ENCODE results near the gene SWI5.
"Not testable (repeated sequence)": the region's sequence is repeated elsewhere in the genome, so short reads cannot be mapped to it uniquely, and the experiment has no call there.

The SWI5 gene

DNA sequence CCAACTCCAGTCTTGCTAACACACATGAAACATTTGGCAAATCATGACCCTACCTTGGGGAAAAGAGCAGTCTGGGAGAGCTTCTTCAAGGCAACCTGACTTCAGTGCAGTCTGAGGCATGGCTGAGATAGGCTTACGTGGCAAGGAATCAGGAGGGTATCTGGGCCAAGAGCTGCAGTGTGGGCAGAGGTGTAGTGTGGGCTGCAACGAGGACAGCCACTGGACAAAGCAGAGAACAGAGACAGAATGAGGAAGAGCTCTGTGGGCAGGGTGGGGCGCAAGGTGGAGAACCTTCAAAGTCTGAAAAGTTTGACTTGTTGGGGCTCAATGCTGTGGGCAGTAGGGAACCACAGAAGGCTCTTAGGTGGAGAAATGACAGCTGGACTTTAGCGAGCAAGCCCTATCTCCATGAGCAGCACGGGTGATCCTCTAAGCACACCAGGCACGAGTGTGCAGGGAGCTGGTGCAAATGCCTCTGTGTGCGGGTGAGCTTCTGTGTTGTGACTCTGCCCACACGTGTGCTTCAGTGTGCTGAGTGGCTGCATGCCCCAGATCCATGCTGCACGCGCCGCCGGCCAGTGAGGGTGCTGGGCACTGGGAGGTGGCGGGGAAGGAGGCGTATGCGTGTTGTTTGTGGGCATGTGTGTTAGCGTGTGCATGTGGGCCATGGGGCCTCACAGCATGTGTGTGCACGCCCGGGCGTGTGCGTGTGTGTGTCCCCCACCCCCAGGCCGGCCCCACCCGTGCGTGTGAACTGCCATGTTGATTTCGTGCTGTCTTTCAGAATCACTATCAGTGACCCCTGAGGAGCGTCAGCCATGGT lies 23.5 kb upstream of the SWI5 start:
- no peak for DNase-seq

DNA sequence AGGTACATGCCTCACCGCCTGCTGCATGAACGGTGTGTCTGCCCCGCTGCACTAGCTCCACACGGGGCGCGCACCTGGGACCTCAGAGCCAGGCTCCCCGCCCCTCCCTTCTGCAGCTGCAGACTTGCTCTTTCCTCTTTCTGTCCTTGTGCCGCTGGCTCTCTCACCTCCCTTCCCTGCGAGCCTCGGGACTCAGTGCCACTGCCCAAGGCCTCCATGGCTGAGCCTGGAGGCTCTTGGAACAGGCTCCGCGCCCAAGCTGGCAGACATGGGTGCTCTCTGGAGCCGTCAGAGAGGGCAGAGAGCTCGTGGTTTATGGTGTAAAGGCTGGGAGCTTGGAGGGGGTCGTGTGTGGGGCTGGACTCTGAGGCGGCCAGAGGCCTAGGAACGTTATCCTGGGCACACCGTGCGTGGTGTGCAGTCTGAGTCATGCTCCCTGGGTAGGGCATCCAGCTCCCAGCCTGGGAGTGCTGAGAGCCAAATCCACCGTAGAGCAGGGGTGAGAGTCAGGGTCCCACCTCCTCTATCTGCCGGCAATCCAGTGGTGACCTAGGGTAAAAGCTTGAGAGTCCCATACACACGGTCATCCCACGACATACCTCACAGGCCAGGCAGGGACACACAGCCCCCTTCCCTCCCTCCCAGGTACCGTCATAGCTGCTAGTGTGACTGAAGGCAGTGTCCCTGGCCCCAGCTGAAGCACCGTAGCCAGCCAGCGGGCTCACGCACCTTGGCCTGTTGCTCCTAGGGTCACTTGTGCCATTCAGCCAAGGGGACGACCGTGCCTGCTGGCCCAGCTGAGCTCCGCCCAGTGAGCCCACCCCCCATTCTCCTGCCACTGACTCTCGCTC lies 22.7 kb upstream of the SWI5 start:
- no peak for DNase-seq

DNA sequence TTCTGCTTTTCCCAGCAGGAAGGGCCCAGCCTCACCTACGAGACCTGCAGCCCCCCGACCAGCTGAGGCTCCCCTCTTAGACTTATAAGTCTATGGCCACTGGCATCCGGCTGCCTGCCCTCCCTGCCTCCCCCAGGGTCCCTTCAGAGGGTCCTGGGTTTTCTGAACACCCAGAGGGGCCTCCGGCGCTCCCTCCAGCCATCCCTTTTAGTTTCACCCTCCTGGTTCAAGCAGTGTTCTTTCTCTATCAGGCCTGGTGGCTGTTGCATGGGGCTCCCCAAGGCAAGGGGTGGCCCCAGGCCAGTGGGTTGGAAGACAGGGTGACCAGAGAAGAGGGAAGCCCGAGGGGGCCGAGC lies 22.1 kb upstream of the SWI5 start:
- no peak for DNase-seq

DNA sequence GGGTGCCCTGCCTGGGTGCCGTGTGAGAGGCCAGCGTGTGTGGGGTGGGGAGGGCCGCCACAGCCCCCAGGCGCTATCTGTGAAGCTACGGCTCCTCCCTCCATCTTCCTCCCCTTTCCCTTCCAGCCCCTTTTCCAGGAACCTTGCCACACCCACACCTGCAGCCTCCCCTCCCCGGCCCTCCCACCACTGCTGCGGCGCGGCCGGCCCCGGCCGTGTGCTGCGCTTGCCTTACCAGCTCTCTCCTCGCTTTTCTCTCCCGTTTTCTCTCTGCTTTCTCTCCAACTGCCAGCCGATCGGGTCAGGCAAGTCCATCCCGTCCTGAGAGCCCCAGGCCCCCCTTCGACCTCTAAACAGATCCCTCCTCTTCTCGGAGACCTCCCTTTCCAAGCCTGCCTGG lies 21.7 kb upstream of the SWI5 start:
- DNase-seq: no peak

DNA sequence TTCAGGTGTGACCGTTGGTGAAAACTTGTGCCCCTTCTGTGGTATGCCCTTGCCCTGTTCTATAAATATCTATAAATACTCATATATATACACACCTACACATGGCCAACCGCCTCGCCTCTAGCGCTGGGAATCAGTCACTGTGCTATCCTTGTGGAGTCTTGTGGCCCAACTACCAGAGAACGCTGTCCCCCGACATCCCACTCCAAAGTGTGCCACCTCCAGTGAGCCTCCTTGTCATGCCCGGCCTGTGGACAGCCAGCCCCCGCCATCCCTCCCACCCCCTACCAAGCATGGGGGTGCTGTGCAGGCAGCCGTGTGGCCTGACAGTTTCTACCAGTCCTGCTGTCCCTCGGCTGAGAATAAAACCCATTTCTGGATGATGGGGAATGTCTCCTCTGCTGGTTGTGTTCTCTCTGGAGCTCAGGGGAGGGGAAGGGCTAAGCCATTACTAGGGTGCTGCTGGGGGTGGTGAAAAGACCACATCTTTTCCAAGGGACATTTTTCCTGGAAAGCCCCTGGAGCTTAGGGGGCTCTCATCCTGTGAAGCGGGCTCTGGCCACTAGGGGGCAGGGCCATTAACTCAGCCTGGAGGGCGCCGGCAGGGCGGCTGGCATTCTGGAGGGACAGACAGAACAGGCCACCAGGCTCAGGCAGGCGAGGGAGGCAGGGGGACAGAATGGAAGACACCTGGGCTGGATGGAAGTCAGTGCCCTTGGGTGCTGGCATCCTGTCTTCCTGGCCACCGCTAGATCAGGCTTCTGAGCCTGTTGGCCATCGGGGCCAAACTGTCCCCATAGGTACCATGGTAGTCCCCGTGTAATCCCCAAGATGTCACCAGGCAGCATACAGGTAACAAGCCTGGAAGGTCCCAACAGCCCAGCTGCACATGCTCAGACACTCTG lies 21.0 kb upstream of the SWI5 start:
- DNase-seq: peak; percentile 50

DNA sequence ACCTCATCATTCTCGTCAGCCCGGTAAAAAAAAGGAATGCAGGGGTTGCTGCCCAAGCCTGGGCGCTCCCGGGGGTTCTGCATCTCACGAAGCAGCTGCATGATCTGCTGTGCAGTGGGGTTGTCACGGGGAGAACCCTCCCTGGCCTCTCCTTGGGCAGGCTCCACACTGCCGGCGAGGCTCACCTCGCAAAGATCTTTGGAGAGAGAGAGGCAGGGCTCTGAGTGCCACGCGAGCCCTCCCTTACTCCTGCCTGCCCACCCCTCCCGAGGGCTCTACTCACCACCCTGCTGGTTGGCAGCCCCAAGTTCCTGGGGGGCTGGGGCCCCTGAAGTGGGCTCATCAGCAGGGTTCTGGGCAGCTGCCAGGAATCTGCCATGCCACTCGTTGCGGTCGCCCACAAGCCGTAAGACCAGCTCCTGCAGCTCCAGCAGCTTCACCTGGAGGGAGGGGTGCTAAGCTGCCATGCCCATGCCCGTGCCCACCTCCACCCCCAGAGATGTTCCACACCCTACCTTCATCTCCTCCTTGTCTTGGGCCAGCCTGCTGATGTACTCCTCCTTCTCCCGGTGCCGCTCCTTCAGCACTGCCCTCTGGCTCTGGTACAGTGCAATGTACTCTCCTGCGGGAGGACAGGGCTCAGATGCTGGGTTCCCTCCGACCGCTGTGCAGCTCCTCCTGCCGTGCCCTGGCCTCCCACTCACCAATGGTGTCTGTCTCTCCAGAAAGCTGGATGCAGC lies 18.8 kb upstream of the SWI5 start:
- no peak for DNase-seq

DNA sequence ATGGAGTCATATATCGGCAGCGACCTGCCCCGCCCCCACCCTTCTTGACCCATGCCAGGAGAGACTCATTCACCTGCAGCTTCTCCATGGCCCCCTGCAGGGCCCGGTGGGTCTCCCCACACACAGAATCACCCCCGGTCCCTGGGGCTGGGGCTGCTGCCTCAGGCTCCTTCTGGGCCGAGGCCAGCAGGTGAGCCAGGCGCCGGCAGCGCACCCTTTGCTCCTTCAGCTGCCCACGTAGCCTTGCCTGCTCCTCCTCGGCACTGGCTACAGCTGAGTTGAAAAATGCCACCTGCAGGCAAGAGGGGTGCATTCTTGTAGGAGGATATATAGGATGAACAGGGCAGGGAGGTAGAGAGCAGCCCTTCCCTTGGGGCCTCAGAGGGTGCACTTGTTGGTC lies 18.2 kb upstream of the SWI5 start:
- DNase-seq: no peak

DNA sequence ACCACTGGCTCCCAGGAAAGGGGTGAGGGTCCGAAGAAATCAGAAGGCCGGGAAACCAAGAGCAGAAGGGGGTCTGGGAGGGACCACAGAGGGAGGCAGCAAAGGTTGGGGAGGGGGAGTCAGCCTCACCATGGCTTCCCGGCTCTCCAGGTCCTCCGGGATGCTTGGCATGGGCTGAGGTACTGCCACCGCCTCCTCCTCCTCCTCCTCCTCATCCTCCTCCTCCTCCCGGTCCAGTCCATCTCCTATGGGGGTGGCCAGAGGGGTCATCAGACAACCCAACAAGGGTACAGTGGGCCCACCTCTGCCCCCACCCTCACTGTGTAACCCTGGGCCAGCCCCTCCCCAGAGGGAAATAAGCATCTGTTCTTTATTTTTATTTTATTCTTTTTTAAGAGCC lies 17.8 kb upstream of the SWI5 start:
- no peak for DNase-seq

DNA sequence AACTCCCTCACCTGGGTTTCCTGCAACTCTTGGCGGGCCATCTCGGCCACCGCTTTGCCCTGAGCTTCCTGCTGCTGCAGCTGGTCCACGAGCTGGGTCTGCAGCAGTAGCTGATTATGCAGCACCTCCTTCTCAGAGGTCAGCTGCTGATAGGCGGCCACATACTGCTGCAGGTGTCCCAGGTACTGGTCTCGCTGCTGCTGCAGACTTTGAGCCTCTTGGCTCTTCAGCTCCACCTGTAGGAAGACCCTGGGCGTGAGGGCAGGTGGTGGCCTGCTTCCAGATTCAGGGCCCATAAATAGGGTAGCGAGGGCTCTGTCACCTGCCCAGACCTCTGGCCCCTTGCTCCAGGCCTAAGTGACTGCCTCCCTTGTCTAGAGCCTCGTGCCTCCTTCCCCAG lies 16.9 kb upstream of the SWI5 start:
- no peak for DNase-seq

DNA sequence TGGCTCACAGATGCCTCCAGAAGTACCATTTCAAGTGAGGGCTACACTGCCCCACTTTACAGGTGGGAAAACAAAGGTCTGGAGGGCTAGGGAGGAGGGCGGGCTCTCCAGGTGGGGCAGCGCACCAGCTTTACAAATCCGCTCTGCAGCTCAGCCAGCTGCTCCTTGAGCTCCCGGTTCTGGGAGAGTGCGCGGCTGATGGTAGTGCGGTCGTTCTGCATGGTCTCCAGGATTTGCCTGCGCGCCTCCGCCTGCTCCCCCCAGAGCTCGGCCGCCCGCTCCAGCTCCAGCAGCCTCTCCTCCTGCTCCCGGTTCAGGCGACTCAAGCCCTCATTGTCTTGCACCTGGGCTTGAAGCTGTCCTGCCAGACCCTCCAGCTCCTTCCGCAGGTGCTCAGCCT lies 15.7 kb upstream of the SWI5 start:
- DNase-seq: no peak

DNA sequence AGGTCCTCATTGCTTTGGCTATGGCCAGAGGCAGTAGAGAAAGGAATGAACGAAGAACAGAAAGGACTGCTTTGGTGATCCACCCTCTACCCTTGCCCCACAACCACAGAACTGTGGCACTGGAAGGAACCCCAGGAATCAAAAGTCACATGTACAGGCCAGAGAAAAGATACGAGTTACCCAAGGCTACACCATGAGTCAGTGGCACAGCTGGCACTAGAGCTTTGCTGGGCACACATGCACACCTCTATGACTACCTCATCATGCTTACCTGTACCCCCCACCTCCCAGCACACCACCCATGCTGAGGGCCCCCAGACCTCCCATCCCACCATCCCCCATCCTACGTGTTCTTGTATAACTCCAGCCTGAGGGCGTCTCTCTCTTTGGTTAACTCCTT lies 13.4 kb upstream of the SWI5 start:
- DNase-seq: no peak

DNA sequence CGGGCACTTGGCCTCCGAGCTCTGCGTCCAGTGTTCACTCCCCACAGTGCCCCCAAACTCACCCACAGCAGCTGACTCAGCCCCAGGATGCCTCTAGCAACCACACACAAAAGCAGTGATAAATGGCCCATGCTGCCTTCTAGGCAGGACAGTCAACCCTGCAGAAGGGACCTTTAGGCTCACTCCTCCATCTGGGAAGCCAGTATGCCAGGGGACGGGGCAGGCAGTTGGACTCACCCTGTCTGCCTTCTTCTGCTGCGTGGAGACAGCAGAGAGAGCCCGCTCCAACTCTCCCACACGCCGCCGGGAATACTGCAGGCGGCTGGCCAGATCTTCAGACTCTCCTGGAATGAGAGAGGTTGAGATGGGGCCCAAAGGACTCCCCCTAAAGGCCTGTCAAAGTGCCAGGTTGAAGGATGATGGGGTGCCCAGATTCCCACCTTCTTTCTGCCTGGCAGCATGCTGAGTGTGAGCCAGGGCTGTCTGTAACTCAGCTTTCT lies 10.7 kb upstream of the SWI5 start:
- DNase-seq: no peak

DNA sequence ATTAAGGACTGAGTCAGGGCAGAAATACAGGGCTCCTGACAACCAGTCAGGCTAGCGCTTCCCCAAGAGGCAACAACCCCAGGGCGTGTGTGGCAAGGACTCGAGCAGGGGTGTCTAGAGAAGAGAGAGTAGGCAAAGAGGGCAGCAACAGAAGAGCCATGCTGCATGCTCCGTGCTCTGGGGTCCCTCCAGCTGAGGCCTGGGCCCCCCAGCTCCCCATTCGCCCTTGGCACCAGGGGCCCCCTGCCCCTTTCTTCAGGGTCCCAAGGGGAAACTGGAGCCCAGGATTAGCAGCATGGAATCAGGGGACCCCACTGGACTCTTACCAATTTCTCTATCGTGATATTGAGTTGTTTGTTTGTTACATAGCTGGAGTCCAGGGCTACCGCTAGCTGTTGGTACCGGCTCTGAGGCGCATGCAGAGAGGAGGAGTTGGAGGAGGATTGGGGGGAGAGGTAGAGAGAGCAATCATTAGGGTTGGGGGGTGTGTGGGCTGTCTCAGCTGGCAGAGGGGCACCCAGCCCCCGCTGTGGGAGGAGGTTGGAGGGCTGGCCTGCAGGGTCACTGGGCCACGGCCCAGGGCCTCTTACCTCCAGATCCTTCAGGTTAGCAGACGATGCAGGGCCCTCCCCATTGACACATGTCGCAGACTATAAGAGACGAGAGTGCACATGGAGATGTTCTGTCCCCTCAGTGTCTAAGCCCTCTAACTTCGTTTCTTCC lies 9.0 kb upstream of the SWI5 start:
- no peak for DNase-seq

DNA sequence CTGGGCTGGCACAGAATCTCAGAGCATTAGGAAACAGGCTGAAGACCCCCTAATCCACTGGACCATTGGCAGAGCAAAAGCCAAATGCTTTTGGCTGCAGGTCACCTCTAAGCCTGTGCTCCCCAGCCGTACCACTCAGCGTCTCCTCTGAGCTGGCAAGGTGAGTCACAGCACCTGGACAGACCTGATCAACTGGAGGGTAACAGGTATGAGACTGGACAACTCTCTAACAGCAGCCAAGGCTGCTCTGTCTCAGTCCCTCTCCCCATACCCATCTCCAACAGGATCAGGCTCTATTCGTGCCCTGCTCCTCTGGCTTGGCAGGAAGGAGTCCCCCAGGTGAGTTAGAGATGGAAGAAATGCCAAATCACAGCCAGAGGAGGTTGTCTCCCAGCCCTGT lies 5.0 kb upstream of the SWI5 start:
- DNase-seq: no peak

DNA sequence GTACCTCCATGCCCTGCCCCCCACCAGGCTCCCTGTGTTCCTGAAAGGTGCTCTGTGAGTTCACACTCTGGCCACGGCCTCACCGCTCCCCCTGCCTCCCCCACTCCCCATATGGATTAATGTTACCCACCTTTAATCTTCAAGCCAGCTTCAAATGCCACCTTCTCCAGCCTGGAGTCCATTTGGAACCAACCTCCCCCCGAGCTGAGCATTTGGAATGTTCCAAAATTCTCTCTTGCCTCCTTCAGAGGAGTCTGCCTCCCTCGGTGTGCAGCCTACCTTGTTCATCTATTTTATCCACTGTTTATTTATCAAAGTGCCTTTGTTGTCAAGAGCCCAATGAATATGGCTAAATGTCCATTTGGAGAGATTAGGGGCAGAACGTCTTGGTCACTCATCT lies 4.6 kb upstream of the SWI5 start:
- no peak for DNase-seq

DNA sequence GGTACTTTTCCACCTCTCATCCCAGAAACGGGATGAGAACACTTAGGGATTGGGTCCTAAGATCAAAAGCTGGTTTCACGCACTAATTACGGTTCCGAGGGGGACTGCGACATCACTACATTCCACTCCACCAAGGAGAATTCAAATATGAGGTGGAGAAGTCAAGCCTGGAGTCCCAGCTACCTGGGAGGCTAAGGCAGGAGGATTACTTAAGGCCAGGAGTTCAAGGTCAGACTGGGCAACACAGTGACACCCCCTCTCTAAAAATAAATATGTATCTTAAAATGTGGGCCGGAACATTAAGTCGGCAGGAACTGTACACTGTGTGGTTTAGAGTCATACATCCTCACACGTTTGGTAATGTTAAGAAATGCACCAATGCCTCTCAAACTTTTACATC lies 1.8 kb upstream of the SWI5 start:
- no peak for DNase-seq

DNA sequence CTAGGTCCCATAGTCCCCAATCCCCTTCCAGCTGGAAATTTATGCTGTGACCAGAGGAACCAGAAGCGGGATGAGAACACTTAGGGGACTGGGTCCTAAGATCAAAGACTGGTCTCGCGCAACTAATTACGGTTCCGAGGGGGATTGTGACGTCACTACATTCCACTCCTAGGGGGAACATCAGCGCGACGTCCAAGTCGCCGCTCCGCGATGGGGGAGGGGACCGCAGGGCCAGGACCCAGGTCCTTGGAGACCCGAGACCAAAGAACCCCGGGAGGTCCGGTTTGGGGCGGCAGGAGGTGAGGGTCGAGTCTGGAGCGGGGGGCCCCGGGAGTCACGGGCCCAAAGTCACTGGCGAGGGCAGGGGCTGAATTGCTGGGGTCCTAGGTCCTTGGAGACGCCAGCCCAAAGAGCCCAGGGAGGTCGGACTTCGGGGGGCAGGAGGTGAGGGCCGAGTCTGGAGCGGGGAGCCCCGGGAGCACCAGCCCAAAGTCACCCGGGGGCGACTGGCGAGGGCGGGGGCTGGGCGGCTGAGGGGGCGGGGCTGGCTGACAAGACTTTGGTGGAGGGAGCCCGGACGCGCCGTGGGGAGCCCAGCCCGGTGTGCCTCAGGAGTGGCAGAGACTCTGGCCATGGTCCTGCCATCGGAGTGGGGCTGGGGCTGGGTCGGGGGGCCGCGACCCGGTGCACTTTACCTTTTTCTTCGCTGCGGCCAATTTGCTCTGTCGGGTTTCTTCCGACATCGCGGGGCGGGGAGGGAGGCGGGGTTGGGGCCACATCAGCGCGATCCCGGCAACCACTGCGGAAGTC lies 673 bp upstream of the SWI5 start, which contains the start of gene GOLGA2:
Gene GOLGA2, minus strand, starts transcription at position 810 of the 810 bp plus-strand sequence. Its CDS starts 31 bp downstream, at position 779.
- DNase-seq: peak; percentile 10

DNA sequence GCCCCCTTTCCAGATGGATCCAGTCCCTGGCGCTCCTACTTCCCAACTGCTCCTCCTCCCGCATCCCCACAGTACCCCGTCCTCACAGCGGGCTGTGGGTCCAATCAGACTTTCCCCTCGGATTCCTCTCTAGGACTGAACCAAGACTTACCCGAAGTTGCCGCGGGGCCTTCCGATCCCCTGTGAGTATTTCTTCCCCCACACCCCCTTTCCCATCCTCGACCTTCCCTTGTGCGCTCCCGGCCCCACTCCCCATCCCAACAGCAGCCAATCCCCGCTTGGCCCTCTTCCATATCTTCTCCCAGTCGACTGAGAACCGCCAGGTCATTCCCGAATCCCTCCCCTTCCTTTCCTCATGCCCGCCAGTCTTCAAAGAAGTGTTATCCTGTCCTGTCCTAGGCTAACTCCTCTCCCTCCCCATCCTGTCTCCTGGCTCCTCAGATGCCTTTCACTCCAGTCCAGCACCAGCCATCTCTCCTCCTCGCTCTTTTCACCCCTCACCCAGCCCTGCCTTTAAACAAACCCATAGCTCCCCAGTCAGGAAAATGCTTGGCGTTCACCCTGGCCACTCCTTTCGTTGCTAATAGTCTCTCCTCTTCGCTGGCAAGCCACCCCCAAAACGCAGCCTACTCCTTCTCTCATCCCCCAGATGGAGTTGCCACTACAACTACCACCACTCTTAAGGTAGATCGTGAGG lies 646 bp downstream of the SWI5 start:
- no peak for DNase-seq

DNA sequence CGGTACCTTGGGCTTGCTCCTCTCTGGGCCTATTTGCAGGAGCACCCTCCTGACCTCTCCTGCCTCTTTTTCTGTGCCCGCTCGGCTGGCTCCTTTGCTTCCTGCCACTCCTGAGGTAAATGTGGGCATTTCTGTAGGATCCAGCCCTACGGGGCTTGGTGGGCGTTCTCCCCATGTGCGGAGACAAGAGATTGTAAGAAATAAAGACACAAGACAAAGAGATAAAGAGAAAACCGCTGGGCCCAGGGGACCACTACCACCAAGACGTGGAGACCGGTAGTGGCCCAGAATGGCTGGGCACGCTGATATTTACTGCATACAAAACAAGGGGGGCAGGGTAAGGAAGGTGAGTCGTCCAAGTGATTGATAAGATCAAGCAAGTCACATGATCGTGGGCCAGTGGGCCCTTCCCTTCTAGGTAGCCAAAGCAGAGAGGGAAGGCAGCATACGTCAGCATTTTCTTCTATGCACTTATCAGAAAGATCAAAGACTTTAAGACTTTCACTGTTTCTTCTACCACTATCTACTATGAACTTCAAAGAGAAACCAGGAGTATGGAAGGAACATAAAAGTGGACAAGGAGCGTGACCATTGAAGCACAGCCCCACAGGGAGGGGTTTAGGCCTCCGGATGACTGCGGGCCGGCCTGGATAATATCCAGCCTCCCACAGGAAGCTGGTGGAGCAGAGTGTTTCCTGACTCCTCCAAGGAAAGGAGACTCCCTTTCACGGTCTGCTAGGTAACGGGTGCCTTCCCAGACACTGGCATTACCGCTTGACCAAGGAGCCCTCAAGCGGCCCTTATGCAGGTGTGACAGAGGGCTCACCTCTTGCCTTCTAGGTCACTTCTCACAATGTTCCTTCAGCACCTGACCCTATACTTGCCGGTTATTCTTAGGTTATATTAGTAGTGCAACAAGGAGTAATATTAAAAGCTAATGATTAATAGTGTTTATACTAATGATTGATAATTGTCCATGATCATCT lies 3.3 kb downstream of the SWI5 start:
- DNase-seq: not testable (repeated sequence)

Measured in T-helper 9 cell (primary cell).